Brain pericyte (primary cell): ENCODE results near the gene TALDO1.

Experiments used
- DNase-seq: peaks from one replicate; pipeline ENCODE4 v3.0.0-alpha.2; 2012; ENCODE audit warnings: low read depth, low spot score

The TALDO1 gene

GRCh38 chr11:747158-748006 lies at the start of gene TALDO1:
TALDO1 (plus strand) TSS chr11:747464; CDS start chr11:747482, 18 bp downstream.
- DNase-seq = no peak

DNA sequence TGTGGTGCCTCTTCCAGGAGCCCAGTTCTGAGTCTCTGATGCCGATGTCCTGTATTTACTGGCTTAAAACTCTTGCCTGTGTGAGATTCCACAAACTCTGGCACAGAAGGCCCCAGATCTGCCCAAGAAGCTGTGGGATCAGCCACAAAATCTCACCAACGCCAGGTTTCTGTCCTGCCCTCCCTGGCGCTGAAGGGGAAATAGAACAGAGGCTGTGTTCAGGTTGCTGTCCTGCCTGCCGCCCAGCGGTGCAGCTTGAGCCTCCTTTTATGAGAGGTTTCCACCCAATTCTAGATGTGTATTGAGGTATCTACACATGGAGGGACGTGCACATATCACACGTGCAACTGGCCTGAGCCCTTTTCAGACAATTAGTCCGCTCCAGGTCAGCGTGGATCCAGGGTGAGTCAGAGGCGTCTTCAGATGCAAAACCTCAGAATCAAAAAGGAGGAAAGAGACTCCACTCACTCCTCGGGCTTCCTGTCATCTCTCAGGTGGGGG lies 49.4 kb upstream of the TALDO1 start:
- no peak for DNase-seq

- no peak for DNase-seq
Measured at GRCh38 chr11:698493-699115, 48.7 kb upstream of the TALDO1 start.

DNA sequence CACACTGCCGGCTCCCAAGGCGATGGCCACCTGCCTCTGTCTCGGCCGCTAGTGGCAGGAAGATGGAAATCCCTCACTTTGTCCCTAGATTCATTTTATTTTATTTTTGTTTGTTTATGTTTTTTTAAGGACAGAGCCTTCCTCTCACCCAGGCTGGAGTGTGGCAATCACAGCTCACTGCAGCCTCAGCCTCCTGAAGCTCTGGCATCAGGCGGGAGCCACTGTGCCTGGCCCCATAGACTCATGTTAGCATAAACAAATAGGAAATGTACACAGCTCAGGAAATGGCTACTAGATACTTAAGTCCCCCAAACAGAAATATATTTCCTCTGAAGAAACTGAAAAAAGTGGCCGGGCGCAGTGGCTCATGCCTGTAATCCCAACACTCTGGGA lies 48.2 kb upstream of the TALDO1 start:
- no peak for DNase-seq

DNA sequence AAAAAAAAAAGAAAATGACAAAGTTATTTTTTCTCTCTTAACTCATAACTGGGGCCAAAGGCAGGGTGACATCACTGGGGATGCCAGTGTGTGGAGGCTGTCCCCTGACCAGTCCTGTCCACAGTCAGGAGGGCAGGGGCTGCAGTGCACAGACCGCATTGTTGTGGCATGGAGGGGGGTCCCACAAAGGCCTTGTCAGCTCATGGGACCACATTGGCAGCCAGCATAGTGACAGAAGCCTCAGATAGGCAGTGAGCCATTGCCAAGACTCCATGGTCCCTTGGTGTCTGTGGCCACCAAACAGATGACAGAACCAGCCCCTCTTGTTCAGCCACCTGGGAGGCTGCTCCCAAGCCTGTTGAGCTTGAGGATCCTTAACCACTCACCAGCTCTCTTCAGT lies 47.5 kb upstream of the TALDO1 start:
- DNase-seq = no peak

DNA sequence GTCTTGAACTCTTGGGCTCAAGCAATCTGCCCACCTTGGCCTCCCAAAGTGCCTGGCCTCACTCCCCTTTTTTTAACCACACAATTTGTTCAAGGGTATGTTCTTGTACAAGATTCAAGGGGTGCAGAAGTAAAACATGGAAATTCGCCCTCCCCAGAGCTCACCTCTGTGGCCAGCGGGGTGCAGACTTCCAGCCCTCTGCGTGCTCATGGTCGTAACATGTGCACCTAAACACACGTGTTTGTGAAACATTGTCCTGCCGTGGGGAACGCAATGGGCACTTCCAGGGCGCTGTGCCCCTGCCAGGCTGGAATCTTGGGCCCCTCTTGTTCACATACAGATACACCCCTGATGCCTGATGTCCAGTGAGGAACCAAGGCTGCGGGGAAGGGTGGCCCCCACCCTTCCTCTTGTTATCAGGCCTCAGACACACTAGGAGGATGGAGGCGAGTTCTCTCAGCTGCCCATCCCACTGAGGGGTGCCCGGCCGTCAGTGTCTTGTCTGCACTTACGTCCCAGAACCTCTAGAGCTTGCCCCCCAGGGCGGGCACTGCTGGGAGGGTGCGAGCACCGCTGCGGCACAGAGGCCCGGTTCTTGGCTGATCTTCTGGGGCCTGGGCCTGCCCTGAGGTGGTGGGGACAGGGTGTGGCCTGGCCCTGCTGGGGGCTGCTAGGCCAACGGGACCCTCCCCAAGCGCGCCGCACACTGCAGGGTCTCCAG lies 45.4 kb upstream of the TALDO1 start:
- DNase-seq = no peak

GRCh38 chr11:702462-703461 lies 44.5 kb upstream of the TALDO1 start:
- no peak for DNase-seq

DNA sequence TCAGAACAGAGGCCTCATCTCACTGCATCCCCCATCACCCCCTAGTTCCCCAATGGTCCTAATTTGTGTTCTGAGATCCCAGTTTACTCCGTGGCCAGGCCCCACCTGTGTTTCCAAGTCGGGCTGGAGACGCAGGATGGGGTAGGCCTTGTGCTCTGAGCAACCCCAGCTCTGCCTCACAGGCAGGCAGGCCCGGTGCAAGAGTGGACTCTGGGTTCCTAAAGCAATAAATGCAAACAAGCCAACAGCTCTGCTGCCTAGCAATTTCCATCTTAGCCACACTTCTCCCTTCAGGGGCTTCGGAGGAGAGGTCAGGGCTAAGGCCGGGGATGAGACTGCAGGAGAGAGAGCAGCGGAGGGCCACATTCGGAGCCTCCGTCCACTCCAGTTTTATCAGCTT lies 43.8 kb upstream of the TALDO1 start:
- DNase-seq = no peak

DNA sequence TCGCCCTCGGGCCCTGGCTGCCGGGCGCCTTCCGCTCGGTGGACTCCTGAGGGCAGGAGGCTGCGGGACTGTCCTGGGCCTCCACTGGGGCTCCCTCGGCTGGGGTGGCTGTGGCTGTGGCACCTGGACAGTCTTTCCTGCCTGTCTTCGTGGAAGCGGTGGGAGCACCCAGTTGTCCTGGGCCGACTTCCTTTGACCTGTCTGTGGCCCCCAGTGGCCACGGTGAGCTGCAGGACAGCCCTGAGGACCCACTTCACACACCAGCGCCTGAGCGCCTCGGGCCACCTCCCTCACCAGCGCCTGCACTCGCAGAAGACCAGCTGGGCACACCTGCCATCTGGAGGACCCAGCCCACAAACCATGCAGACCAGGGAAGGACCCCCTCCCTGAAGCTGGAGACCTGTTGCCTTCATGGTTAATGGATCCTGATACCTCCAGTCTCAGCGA lies 43.0 kb upstream of the TALDO1 start:
- no peak for DNase-seq

- no peak for DNase-seq
Measured at GRCh38 chr11:704781-705645, 42.3 kb upstream of the TALDO1 start.

DNA sequence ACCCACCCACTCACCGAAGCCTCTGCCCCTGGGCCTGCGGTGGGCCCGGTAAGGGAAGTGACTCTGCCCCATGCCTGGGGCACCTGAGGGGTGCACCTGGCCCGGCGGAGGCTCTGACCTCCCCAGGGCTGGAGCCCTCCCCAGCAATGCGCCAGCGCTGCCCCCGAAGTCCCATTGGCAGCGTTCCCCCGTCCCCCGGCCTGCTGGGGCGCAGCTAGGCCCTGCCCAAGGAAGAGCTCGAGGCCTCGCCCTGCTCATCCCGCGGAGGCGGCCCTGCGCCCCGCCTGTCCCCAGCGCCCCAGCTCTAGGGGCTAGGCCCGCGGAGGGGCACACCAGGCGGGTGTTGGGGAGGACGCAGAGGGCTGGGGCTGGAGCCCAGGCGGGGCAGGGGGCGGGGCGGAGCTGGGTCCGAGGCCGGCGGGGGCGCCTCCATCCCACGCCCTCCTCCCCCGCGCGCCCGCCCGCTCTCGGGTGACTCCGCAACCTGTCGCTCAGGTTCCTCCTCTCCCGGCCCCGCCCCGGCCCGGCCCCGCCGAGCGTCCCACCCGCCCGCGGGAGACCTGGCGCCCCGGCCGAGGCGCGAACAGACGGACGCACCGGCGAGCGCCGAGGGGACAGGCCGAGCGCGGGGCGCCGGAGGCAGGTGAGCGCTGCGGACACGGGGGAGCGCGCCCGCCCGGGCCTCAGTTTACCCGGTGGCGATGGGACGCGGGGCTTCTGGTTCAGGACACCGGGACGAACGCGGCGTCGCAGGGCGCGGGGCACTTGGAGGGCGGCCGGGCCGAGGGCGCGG lies 41.4 kb upstream of the TALDO1 start, which contains the start of gene EPS8L2:
TSS of gene EPS8L2 (plus strand) at position 586 of the 793 bp plus-strand sequence. CDS start 3,177 bp downstream, outside the sequence.
- DNase-seq = no peak

DNA sequence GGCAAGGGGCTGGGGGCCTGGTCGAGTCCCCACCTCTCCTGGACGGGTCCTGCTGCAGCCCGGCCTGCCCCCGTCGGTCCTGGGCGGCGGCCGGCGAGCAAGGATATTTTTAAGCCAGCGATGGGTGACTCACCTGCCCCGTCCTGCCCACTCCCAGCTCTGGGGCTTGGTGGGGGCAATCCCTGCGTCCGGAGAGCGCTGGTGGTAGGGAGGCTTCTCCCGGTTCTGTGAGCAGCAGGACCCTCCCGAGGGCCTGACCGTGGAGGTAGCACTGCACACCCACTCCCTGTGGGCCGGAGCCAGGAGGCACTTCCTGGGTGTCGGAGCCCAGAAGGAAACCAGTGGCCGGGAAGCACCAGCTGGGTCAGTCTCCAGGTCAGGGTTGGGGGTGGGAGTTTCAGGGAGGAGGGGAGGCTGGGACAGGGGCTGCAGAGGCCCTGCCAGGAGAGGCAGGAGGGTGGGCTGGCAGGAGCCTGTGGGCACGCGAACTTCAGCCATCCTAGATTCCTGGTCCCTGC lies 40.8 kb upstream of the TALDO1 start:
- DNase-seq = no peak

GRCh38 chr11:706957-707816 lies 40.1 kb upstream of the TALDO1 start:
- DNase-seq = no peak

GRCh38 chr11:707817-708420 lies 39.3 kb upstream of the TALDO1 start:
- no peak for DNase-seq

GRCh38 chr11:708511-708910 lies 38.8 kb upstream of the TALDO1 start:
- DNase-seq = no peak

GRCh38 chr11:709109-709997 lies 37.9 kb upstream of the TALDO1 start:
- DNase-seq = no peak
